ENCODE measurements around the gene SLC6A18.
"Not testable (repeated sequence)": the region's sequence is repeated elsewhere in the genome, so short reads cannot be mapped to it uniquely, and the experiment has no call there.

DNA sequence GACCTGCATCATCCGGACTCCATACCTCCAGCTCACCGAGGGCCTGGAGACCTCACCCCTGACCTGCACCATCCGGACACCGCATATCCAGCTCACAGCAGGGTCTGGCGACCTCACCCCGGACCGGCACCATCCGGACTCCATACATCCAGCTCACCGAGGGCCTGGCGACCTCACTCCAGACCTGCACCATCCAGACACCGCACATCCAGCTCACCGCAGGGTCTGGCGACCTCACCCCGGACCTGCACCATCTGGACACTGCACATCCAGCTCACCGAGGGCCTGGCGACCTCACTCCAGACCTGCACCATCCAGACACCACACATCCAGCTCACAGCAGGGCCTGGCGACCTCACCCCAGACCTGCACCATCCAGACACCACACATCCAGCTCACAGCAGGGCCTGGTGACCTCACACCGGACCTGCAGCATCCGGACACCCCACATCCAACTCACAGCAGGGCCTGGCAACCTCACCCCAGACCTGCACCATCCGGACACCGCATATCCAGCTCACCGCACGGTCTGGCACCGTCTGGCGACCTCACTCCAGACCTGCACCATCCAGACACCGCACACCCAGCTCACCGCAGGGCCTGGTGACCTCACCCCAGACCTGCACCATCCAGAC is 59.3 kb downstream of the SLC6A18 start:
- TF ChIP-seq, protein P1, sequence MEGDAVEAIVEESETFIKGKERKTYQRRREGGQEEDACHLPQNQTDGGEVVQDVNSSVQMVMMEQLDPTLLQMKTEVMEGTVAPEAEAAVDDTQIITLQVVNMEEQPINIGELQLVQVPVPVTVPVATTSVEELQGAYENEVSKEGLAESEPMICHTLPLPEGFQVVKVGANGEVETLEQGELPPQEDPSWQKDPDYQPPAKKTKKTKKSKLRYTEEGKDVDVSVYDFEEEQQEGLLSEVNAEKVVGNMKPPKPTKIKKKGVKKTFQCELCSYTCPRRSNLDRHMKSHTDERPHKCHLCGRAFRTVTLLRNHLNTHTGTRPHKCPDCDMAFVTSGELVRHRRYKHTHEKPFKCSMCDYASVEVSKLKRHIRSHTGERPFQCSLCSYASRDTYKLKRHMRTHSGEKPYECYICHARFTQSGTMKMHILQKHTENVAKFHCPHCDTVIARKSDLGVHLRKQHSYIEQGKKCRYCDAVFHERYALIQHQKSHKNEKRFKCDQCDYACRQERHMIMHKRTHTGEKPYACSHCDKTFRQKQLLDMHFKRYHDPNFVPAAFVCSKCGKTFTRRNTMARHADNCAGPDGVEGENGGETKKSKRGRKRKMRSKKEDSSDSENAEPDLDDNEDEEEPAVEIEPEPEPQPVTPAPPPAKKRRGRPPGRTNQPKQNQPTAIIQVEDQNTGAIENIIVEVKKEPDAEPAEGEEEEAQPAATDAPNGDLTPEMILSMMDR (conservative IDR thresholded peaks at IDR 0.05), result not testable (repeated sequence)
- not testable (repeated sequence) for TF ChIP-seq ZFX (IDR thresholded peaks at IDR 0.05)
